ENCODE data around the gene PTMS. TPM values are rescaled to one million over a fixed set of nuclear protein-coding genes. Genes with fewer than 3 reads are reported as not detected.
A peak's percentile ranks its signal among the peaks of the same experiment; 100 is the strongest.

Gene PTMS
- total RNA-seq, 2 experiments from 2014 or later: 7.8 to 9.8 TPM

DNA sequence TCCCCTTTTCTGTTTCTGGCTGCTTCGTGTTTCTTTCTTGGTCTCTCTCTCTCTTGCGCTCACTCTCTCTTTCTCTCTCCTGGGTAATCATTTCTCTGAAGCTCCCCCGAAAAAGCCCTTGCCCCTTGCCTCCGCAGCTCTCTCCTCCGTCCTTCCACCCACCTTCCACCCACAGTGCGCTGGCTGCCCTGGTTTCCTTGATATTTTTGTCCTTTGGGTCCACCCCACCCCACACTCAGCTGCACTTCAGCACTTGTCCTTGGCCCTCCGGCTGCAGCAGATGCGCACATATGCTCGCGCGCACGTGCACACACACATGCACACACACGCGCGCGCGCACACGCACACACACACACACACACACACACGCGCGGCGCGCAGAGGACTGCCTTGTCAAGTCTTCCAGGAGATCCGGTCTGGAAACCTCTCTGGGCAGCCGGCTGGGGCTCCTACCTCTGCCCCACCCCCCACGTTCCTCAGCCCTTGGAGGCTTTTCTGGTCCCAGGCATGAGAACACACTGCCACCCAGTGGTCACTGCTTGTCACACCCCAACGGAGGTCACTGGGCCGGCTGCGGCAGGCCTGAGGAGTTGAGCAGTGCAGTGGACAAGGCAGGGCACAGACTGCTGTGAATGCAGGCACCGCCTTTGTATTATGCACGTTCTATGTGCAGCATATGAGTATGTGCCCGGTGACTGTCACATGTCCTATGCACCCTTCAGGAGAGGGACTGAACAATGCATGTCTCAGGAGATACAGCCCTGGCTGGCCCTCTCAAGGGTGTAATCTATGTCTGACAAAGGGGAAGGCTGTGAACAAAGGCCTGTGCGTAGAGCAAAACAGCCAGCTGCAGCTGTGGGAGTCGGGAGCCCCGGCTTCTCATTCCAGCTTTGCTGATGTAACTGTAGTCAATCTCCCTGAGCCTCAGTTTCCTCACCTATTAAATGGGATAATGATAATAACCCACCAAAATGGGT lies 12.7 kb downstream of the PTMS start:
- H3K4me2 ChIP-seq (ENCODE audit: low read length): peak overlapping the region; percentile 90
- H2AFZ ChIP-seq (ENCODE audit: low read length): peak overlapping the region; percentile 82
- ChIA-PET CTCF (ENCODE audit: unreplicated experiment) (interaction anchor here (0.7 to 0.9 kb wide), 3 partner anchors 11 to 26 kb away, joined by 3 to 6 read pairs (median 3); partner anchors contain the start of gene MLF2), POLR2A (interaction anchor here (0.7 to 1.1 kb wide), 3 partner anchors 26 to 73 kb away, joined by 4 read pairs; partner anchors contain the start of genes CDCA3, COPS7A, MLF2 and USP5)
- TF ChIP-seq, protein P1, sequence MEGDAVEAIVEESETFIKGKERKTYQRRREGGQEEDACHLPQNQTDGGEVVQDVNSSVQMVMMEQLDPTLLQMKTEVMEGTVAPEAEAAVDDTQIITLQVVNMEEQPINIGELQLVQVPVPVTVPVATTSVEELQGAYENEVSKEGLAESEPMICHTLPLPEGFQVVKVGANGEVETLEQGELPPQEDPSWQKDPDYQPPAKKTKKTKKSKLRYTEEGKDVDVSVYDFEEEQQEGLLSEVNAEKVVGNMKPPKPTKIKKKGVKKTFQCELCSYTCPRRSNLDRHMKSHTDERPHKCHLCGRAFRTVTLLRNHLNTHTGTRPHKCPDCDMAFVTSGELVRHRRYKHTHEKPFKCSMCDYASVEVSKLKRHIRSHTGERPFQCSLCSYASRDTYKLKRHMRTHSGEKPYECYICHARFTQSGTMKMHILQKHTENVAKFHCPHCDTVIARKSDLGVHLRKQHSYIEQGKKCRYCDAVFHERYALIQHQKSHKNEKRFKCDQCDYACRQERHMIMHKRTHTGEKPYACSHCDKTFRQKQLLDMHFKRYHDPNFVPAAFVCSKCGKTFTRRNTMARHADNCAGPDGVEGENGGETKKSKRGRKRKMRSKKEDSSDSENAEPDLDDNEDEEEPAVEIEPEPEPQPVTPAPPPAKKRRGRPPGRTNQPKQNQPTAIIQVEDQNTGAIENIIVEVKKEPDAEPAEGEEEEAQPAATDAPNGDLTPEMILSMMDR (conservative IDR thresholded peaks at IDR 0.05; ENCODE audit: low read length): peak; percentile 98
- no peak for TF ChIP-seq EZH2phosphoT487 (IDR thresholded peaks at IDR 0.05; ENCODE audit: borderline replicate concordance, low read depth, low read length)
- H3K4me3 ChIP-seq (ENCODE audit: low read depth, low read length, poor library complexity, severe bottlenecking): peak overlapping the region; percentile 65
- no peaks in the 10 kb centered on the region for H3K9me2 ChIP-seq (ENCODE audit: insufficient read depth, low read length)
- H3K9me3 ChIP-seq (ENCODE audit: low read length): no peaks in the 10 kb centered on the region
- H3K79me2 ChIP-seq (ENCODE audit: insufficient read depth, low read depth, low read length): no peaks in the 10 kb centered on the region
- intact Hi-C loops (cut with micrococcal nuclease; ENCODE audit: unreplicated experiment): loop anchor here (1.0 to 2.0 kb wide), 6 partner anchors 26 to 356 kb away; partner anchors contain the start of gene MLF2
- no peaks in the 10 kb centered on the region for H3K36me3 ChIP-seq (ENCODE audit: insufficient read depth, low read length)
- H3K4me1 ChIP-seq (ENCODE audit: insufficient read depth, low read length, poor library complexity, severe bottlenecking): peaks cover 43% of the 10 kb centered on the region
- H4K20me1 ChIP-seq (ENCODE audit: insufficient read depth, low read length): no peaks in the 10 kb centered on the region
- no TSS peak for BruUV-seq (replicated peaks)
- peak; percentile 94 for DNase-seq (ENCODE audit: low spot score)
- no peak overlapping the region for H3K27ac ChIP-seq (ENCODE audit: low read depth, low read length, poor library complexity, severe bottlenecking)

- BruUV-seq (replicated peaks): no TSS peak
- Histone ChIP-seq H3K36me3 (ENCODE audit: insufficient read depth, low read length) (no peaks in the 10 kb centered on the region), H3K4me2 (ENCODE audit: low read length) (no peak overlapping the region), H3K4me1 (ENCODE audit: insufficient read depth, low read length, poor library complexity, severe bottlenecking) (peaks cover 52% of the 10 kb centered on the region), H2AFZ (ENCODE audit: low read length) (no peak overlapping the region), H4K20me1 (ENCODE audit: insufficient read depth, low read length) (no peaks in the 10 kb centered on the region), H3K79me2 (ENCODE audit: insufficient read depth, low read depth, low read length) (no peaks in the 10 kb centered on the region), H3K27ac (ENCODE audit: low read depth, low read length, poor library complexity, severe bottlenecking) (no peak overlapping the region), H3K9me2 (ENCODE audit: insufficient read depth, low read length) (no peaks in the 10 kb centered on the region), H3K4me3 (ENCODE audit: low read depth, low read length, poor library complexity, severe bottlenecking) (no peak overlapping the region), H3K9me3 (ENCODE audit: low read length) (no peaks in the 10 kb centered on the region)
- CTCF ChIA-PET (ENCODE audit: unreplicated experiment): interaction anchor here (0.7 to 0.9 kb wide), 2 partner anchors 13 to 16 kb away, joined by 3 read pairs; no protein-coding TSS in a partner anchor
- no peak for DNase-seq (ENCODE audit: low spot score)
- TF ChIP-seq, protein P1 (conservative IDR thresholded peaks at IDR 0.05; ENCODE audit: low read length): no peak
- TF ChIP-seq EZH2phosphoT487 (IDR thresholded peaks at IDR 0.05; ENCODE audit: borderline replicate concordance, low read depth, low read length): no peak
- POLR2A ChIA-PET: interaction anchor here (1.4 to 1.5 kb wide), 2 partner anchors 27 to 37 kb away, joined by 3 to 4 read pairs; partner anchors contain the start of gene MLF2
- intact Hi-C loops (cut with micrococcal nuclease; ENCODE audit: unreplicated experiment): loop anchor here (1.0 to 5.0 kb wide), 7 partner anchors 27 to 357 kb away; partner anchors contain the start of genes MLF2 and P3H3
Measured at GRCh38 chr12:6779708-6780432, 13.7 kb downstream of the PTMS start.
